HG02970 (cell line): ENCODE measurements around the gene FAU.
"Not testable (repeated sequence)": the region's sequence is repeated elsewhere in the genome, so short reads cannot be mapped to it uniquely, and the experiment has no call there.

Experiments
- ATAC-seq: cut with Tn5 transposase; IDR thresholded peaks from one replicate; pipeline ENCODE4 v1.9.1; 2021; ENCODE audit warnings: mild to moderate bottlenecking, moderate library complexity, moderate number of reproducible peaks; ENCODE audit not compliant: unreplicated experiment, low FRiP score

Gene FAU

DNA sequence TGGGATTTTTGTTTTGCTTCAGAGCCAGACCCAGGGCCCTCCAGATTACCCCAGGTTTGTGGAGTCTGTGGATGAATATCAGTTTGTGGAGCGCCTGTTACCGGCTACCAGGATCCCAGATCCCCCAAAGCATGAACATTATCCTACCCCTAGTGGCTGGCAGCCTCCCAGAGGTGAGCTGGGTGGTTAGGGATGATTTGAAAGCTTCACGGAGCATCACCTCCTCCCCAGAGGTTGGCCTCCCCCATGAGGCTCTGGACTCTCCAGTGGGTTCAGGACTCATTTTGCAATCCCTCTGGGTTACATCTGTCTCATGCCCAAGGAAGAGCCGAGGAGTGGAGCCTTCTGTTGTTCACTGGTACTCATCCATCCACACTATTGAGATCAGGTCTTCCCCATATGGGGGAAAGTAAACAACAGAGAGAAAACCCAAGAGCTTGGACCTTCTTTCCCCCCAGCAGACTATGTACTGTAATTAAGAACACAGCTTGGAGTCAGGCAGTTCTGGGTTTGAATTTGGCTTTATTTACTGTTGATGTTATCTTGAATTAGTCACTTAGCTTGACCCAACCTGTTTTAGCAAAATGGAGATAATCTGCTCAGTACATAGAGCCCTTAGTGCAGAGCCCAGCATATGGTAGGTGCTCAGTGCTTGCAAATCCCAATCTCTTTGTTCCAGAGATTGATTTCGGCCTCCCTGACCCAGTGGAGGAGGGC, 2.7 kb upstream of the FAU start:
- ATAC-seq = no peak

DNA sequence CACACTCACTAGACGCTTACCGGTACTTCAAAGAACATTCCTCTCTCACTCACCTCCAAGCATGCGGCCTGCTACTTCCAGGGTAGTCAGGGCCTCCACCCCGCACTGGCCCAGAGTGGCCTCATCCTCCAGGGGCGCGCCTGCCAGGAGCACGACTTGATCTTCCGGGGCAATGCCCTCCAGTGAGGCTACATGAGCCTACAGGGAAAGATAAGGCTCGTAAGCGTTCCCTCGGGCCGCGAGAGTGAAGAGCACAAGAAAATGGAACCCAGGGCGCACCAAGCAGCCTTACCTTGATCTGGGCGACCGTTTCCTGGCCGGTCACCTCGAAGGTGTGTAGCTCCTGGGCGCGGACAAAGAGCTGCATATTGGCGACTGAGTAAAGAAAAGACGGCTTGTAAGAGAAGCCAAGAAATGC, 478 bp downstream of the FAU start:
- ATAC-seq = no peak

DNA sequence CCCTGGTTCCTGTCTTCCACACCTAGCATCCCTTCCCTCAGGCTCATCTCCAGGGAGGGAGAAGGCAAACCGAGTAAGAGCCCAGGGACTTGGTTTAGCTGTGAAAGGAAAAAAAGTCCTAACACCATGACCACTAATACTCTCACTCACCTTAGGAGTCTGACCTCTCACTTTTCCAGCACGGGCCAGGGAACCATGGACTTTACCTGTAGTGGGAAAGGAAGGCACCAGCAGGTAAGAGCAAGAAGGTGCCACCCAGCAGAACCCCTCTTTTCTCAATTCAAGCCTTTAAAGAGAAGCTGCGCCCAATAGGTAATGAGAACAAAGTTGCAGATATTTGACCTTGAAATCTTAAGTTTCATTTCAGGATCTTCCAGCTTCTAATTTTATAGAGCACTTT, 1.1 kb downstream of the FAU start:
- no peak for ATAC-seq

DNA sequence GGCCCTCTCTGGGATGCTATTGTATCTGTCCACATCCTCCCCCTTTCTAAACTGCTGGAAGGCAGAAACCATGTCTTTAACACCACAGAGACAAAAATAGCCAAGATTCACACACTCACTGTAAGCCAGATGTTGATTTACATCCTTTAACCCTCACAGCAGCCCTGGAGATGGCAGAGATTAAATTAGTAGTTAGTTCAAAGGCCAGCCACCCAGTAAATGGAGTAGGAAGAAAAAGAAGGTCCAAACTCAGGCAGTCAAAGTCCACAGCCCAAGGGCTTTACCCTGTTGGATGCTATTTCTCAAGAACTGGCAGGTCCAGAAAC, 2.3 kb downstream of the FAU start:
- ATAC-seq = no peak

DNA sequence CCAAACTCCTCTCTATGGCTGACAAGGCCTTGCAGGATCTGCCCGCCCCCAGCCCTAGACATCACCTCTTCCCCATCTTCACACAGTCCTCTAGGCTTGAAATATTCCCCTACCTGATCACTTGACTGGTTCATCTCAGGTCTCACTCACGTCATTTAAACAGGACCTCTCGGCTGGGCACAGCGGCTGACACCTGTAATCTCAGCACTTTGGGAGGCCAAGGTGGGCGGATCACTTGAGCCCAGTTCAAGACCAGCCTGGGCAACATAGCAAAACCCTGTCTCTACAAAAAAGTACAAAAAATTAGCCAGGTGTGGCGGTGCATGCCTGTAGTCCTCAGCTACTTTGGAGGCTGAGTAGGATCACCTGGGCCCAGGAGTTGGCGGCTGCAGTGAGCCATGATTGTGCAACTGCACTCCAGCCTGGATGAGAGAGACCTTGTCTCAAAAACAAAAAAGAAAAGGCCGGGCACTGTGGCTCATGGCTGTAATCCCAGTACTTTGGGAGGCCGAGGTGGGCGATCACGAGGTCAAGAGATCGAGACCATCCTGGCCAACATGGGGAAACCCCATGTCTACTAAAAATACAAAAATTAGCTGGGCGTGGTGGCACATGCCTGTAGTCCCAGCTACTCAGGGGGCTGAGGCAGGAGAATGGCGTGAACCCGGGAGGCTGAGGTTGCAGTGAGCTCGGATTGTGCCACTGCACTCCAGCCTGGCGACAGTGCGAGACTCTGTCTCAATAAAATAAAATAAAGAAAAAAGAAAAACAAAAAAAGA, 2.9 kb downstream of the FAU start:
- ATAC-seq = not testable (repeated sequence)

DNA sequence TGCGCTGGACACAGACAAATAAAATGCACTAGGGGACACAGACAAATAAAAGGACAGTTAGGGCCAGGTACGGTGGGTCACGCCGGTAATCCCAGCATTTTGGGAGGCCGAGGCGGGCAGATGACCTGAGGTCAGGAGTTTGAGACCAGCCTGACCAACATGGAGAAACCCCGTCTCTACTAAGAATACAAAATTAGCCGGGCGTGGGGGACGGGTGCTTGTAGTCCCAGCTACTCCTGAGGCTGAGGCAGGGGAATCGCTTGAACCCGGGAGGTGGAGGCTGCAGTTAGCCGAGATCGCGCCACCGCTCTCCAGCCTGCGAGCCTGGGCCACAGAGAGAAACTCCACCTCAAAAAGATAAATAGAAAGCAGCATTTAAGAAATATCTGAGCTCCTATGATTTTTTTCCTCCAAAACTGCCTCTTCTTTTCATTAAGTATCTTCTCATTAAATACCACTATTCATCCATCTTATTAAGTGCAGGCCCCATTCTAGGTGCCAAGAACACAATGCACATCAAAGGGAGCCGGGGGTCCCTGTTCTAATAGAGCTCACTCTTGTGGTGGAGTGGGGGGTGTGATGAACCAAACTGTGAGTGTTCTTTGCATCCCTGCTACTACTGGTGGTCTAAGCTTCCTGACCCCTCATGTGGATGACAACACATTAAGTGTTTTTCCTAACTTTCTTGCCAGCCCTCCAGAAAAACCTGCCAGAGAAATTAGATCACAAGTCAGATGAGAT, 3.7 kb downstream of the FAU start:
- ATAC-seq = no peak

DNA sequence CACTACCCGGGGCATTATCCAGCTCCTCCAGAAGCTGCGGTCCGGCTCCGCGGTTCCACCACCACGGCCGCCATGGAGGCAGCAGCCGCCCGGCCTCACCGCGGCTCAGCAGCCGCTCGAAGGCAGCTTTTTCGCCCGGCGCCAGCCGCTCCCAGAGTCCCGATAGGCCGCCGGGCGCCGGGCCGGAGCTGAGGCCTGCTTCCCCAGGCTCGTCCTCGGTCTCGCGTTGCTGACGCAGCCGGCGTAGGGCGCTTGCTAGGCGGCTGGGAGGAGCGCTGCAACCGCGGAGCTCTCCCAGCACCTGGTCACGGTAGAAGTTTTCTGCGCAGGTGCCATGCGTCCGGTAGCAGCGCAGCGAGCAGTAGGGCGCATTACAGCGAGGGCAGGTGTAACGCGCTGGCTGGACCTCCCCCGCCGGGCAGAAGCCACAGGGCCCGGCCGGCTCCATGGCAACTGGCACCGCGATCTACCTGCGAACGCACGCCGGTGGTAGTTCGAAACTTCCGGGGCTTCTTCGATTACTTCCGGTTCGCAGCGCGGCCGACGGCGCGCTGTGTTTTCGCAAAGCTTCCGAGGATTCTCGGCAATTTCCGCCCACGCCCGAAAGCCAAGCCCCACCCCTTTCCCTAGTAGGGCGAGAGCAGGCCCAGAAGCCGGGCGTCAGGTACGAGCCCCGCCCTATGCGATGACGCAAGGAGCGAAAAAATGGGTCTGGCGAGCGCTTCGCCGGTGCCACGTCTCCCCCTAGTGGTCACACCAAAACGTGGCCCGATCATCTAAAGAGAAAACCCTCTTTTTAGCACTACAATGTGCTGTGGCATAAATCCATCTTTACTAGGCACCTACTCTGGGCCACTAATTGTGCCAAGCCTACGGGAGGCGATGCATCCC, 4.5 kb downstream of the FAU start, which contains the start of gene ZNHIT2:
TSS of gene ZNHIT2 (minus strand) at position 496 of the 891 bp plus-strand sequence. CDS start at position 448, 48 bp downstream.
- ATAC-seq = peak; percentile 62

DNA sequence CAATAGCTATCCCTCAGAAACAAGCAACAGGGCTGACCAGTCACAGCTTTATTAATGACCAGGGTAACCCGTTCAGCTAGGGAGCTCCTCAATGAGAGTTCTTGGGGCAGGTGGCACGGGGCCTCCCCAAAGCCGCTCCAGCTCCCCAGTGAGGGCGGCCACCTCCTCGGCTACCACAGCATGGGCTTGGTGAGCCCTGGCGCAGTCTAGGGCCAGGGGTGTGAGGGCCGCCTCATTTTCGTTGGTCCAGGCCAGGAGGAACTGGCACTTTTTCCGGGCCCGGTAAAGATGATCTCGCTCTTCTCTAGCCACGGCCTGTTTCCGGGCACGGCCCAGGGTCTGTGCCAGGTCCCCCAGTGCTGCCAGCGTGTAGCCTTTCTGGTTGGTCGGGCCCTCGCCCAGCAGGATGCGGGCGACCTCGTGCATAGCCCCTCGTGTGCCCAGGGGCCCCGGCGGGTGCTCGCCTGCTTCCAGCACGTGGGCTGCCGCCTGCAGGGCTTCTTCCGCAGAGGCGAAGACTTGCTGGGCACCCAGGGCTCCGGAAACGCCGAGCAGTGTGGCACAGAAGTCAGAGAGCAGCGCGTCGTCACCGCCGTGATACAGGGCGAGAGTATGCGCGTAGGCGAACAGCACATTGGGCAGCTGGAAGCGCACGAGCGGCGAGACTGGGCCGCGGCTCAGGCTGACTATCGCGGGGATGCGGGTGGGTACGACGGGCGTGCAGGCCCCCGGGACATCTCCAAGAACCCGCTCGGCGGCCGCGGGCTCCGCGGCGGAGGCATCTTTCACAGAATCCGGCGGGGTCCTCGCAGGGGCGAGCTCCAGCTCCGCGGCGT, 5.3 kb downstream of the FAU start:
- no peak for ATAC-seq

DNA sequence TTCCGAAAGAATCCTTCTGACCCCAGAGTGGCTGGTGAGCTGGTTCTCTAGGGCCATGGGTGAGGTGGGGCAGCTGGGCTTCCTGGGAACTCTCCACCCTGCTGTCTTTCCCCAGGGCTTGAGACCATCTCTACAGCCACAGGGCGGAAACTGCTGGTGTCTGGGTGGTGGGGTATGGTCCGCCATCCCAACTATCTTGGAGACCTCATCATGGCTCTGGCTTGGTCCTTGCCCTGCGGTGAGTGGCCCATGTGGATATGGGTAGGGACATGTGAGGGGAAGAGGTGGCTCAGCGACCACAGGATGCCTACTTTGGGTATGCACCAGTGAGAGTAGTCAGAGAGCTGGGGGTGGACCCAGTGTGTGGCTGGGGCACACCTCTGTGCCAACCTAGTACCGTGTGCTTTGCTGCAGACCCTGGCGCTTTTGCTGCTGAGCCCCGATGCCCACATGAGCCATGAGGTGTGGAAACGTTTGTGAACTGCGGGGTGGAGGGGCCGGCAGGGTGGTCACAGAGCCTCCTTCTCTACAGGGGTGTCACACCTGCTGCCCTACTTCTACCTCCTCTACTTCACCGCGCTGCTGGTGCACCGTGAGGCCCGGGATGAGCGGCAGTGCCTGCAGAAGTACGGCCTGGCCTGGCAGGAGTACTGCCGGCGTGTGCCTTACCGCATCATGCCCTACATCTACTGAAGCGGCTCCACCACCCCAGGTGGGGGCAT, 6.4 kb downstream of the FAU start:
- ATAC-seq = no peak

DNA sequence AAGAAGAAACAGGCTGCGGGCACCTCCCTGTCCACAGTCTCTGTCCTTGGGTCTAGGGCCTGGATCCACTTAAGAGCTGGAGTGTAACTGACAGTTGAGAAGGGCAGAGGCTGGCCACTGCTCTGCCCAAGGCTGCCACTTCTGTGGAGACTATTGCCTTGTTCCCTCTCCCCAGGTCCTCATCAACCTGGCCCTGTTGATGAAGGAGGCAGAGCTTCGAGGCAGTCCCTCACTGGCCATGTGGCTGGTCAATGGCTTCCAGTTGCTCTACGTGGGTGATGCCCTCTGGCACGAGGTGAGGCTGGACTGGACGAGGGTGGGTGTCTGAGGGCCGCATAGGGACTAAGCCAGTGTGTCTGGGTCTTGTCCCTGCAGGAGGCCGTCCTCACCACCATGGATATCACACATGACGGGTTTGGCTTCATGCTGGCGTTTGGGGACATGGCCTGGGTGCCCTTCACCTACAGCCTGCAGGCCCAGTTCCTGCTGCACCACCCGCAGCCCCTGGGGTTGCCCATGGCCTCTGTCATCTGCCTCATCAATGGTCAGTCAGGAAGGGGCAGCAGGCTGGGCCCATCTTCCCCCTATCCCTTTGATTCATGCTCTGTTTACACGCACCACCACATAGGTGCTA, 7.3 kb downstream of the FAU start:
- no peak for ATAC-seq

DNA sequence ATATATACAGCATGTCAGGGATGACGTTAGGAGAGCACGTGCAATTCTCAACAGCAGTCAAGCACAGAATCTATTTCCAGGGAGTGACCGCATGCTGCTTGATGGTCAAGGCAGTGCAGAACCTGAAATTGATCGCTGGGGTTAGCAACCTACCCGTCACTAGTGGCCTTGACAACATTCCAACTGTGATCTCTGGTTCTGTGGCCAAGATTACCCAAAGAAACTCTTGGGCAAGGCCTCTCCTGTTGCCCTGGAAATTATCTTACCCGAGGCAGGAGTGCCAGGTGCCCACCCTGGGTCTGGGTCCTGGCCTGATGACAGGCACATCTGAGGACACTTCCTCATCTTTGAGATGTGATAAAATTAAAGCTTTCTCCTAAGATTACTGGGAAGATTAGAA, 8.1 kb downstream of the FAU start:
- no peak for ATAC-seq

DNA sequence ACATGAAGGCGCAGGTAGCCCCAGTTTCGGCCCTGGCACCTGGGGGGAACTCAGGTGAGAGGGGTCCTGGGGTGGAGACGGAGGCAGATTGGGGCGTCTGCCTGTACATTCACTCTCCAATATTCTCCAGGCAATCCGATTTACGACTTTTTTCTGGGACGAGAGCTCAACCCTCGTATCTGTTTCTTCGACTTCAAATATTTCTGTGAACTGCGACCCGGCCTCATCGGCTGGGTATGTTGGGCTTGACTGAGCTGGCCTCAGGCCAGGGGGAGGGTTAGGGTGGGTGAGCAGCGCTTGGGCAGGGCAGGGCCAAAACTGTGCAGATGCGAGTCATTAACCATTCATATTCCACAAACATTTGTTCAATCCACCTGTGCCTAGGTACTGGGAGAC, 8.6 kb downstream of the FAU start:
- no peak for ATAC-seq

DNA sequence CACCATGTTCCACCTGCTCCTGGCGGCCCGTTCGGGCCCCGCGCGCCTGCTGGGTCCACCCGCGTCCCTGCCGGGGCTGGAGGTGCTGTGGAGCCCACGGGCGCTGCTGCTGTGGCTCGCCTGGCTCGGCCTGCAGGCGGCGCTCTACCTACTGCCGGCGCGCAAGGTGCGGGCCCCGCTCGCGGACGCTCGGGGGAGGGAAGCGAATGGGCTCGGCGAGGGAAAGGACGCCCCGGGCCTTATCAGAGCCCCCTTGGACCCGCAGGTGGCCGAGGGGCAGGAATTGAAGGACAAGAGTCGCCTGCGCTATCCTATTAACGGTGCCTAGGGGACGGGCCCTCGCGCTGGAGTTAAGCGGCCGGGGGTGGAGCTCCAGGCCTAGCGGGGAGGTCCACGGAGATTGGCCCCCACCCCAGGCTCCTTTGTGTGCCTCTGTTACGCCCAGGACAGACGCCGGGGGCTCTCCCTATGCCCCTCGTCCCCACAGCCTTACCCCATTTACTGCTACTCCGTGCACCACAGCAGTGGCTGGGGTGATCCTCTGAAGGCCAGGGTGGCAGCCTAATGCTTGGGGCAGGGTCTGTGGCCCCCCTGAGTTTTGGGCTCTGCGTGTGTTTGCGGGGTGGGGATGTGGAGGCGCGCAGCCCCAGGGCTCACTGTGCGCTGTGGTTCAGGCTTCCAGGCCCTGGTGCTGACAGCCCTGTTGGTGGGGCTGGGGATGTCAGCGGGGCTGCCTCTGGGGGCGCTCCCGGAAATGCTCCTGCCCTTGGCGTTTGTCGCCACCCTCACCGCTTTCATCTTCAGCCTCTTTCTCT, 9.2 kb downstream of the FAU start:
- ATAC-seq = no peak

DNA sequence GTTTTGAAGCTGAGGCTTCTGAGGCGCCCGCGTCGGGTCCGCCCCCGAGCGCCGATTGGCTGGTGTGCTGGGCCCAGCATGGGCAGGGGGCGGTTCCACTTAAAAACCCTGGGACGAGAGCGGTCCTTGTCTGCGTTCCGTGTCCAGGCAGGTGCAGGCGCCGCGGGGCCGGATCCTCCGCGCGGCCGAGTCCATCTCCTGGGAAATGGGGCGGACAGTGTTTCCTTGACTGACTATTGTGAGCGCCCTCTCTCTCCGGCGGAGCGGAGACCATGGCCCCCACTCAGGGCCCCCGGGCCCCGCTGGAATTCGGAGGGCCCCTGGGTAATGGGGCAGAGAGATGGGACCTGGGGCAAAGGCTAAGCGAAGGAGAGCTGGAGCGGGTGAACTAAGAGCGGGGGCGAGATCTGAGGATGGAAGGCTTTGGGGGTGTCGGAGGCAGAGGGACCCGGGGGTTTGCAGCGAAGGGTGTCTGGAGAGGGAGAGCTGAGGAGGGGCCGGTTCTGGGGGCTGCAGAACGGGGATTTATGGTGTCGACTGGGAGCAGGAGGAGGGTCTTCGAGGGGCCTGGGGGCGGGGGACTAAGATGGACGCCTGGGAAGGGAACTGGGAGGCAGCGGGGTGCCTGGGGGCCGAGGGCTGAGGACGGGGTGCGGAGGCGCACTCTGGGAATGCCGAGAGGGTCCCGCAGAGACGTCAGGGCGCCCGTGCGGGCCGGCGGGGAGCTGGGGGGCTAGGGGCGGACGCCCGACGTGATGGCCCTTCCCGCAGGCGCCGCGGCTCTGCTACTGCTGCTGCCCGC, 10.0 kb downstream of the FAU start, which contains the start of gene TM7SF2:
TSS of gene TM7SF2 (plus strand) at position 129 of the 802 bp plus-strand sequence. CDS start at position 273, 144 bp downstream.
- peak; percentile 63 for ATAC-seq

DNA sequence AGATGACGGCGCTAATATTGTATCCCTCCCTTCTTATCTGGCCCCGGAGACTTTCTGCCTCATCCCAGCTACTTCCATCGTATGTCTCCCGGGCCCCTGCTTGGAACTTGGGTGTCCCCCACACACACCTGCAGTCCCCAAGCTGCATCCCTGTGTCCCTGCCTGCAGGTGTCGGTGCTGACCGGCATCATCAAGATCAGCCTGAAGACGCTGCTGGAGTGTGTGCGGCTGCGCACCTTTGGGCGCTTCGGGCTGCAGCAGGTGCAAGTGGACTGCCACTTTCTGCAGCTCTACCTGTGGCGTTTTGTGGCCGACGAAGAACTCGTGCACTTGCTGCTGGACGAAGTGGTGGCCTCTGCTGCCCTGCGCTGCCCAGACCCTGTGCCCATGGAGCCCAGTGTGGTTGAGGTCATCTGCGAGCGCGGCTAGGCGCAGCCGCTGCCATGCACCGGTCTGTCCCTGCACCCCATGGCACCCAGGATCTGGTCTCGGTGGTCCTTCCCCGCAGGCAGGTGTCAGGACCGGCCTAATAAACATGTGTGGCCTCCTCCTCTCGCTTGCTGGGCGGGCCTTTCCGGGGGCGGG, 10.7 kb downstream of the FAU start:
- no peak for ATAC-seq

DNA sequence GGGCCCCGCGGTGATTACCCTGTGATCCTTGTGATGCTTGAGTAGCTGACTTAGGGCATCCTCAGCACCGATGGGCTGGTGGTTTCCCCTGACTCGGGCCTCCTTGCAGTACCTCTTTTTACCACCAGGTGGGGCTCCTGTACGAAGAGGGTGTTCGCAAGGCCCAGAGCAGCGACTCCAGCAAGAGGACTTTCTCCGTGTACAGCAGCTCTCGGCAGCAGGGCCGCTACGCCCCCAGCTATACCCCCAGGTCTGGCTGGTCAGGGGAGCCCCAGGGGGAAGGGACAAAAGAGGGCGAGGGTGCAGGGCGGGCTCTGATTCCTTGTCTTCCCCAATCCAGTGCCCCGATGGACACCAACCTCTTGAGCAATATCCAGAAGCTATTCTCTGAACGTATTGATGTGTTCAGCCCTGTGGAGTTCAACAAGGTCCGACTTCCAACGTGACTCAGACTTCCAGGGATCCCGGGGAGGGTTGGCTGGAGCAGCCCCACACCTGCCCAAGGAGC, 11.5 kb downstream of the FAU start:
- no peak for ATAC-seq
